ENCODE data around the gene CYP27B1. TPM values are rescaled to one million over a fixed set of nuclear protein-coding genes. Genes with fewer than 3 reads are reported as not detected.

Gene CYP27B1
- total RNA-seq, 1 experiment from 2014 or later, result 6.9 TPM

DNA sequence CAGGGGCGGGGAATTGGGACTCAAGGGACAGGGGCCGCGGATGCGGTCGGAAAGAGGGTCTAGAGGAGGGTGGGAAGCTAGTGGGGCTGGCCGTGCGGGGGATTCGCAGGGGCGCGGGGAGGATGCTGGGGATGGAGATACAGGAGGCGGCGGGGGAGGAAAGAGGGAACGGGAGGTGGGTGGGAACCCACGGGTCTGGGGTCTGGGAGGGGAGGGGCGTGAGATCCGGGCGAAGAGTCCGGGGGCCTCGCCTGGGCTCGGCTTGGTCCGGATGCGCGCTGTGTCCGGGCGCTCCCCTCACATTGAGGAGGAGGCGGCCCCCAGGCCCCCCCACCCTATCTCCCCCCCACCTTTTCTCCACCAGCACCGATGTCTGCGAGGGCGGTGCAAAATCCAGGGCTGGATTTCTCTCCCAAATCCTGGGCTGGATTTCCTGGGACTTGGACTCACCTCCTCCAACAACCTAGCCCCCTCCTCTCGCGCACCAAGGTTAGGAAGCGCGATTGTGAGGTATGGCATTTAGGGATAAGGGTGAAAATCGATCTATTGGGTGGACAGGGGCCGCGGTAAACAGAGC lies 28.1 kb downstream of the CYP27B1 start, which contains the start of gene AGAP2:
AGAP2 (minus strand) TSS at position 82 of the 577 bp plus-strand sequence. CDS start 496 bp downstream, outside the sequence.
- H3K9me3 ChIP-seq, result no peaks in the 10 kb centered on the region
- no peaks in the 10 kb centered on the region for H3K9me3 Mint-ChIP-seq (ENCODE audit: unreplicated experiment)
- no peak for DNase-seq
- peaks cover 12% of the 10 kb centered on the region for H3K4me1 ChIP-seq
- H3K27ac Mint-ChIP-seq (ENCODE audit: unreplicated experiment), result no peak within 1 kb of the TSS
- H3K4me1 Mint-ChIP-seq (ENCODE audit: low read depth, unreplicated experiment), result peaks cover 17% of the 10 kb centered on the region
- intact Hi-C loops (cut with micrococcal nuclease; ENCODE audit: unreplicated experiment), result loop anchor here (5.0 kb wide), 2 partner anchors 46 to 281 kb away; partner anchors contain the start of genes GLI1, INHBE and OS9
- ChIA-PET CTCF (no interaction called here), POLR2A (no interaction called here)
- TF ChIP-seq, protein P1, sequence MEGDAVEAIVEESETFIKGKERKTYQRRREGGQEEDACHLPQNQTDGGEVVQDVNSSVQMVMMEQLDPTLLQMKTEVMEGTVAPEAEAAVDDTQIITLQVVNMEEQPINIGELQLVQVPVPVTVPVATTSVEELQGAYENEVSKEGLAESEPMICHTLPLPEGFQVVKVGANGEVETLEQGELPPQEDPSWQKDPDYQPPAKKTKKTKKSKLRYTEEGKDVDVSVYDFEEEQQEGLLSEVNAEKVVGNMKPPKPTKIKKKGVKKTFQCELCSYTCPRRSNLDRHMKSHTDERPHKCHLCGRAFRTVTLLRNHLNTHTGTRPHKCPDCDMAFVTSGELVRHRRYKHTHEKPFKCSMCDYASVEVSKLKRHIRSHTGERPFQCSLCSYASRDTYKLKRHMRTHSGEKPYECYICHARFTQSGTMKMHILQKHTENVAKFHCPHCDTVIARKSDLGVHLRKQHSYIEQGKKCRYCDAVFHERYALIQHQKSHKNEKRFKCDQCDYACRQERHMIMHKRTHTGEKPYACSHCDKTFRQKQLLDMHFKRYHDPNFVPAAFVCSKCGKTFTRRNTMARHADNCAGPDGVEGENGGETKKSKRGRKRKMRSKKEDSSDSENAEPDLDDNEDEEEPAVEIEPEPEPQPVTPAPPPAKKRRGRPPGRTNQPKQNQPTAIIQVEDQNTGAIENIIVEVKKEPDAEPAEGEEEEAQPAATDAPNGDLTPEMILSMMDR (IDR thresholded peaks at IDR 0.05; ENCODE audit: insufficient read depth in 1 of 2, low read depth in 1 of 2, low read length in 1 of 2, severe bottlenecking in 1 of 2, unreplicated experiment in 1 of 2), result no peak
- peaks cover 31% of the 10 kb centered on the region for H3K27me3 Mint-ChIP-seq (ENCODE audit: insufficient read depth, unreplicated experiment)
- H3K36me3 Mint-ChIP-seq (ENCODE audit: insufficient read depth, unreplicated experiment), result no peaks in the 10 kb centered on the region
- BruUV-seq (replicated peaks), result no TSS peak
- H3K4me3 ChIP-seq (ENCODE audit: low read depth, low read length), result peak within 1 kb of the TSS; percentile 33
- no peaks in the 10 kb centered on the region for H3K36me3 ChIP-seq (ENCODE audit: control insufficient read depth, insufficient read depth, low read length)
- H3K27me3 ChIP-seq (replicated peaks; ENCODE audit: control insufficient read depth, insufficient read depth, low read length), result peaks cover 7% of the 10 kb centered on the region
- peak within 1 kb of the TSS; percentile 21 for H3K4me3 Mint-ChIP-seq (ENCODE audit: unreplicated experiment)

DNA sequence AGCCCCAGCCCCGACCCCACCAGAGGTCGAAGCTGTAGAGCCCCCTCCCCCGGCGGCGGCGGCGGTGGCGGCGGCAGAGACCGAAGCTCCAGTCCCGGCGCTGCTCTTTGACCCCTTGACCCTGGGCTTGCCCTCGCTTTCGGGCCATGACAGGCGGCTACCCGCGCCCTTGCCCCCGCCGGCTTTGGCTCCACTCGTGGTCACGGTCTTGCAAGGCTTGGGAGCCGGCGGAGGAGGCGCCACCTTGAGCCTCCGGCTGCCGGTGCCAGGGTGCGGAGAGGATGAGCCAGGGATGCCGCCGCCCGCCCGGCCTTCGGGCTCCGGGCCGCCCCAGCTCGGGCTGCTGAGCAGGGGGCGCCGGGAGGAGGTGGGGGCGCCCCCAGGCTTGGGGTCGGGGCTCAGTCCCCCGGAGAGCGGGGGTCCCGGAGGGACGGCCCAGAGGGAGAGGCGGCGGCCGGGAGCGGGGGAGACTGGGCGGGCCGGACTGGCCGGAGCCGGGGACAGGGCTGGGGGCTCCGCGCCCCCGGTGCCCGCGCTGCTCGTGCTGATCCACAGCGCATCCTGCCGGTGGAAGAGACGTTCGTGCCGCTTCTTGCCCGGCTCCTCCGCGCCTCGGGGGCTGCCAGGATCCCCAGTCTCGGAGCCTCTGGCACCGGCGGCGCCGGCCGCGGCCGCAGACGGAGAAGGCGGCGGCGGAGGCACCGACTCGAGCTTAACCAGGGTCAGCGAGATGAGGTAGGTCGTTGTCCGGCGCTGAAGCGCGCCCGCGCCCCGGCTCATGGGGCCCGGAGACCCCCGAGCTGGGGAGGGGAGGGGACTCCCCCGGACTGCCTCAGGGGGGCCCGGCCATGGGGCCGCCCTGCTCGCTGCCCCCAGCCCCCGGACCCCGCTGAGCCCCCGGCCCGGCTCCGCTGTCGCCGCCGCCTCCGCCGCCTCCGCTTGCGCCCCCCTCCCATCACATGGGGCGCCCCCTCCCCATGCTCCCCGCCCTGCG lies 29.1 kb downstream of the CYP27B1 start:
- H3K27me3 Mint-ChIP-seq (ENCODE audit: insufficient read depth, unreplicated experiment), result peaks cover 31% of the 10 kb centered on the region

More for the DNA sequence above, 29.1 kb downstream of the CYP27B1 start:
- ChIA-PET CTCF (interaction anchor here (1.0 to 3.8 kb wide), 2 partner anchors 11 to 279 kb away, joined by 3 to 32 read pairs; no protein-coding TSS in a partner anchor), POLR2A (no interaction called here)
- Histone ChIP-seq H3K4me3 (ENCODE audit: low read depth, low read length) (peak overlapping the region; percentile 33), H3K36me3 (ENCODE audit: control insufficient read depth, insufficient read depth, low read length) (no peaks in the 10 kb centered on the region), H3K27me3 (replicated peaks; ENCODE audit: control insufficient read depth, insufficient read depth, low read length) (peaks cover 7% of the 10 kb centered on the region), H3K4me1 (peaks cover 12% of the 10 kb centered on the region), H3K9me3 (no peaks in the 10 kb centered on the region)
- H3K9me3 Mint-ChIP-seq (ENCODE audit: unreplicated experiment), result no peaks in the 10 kb centered on the region
- intact Hi-C loops (cut with micrococcal nuclease; ENCODE audit: unreplicated experiment), result loop anchor here (5.0 kb wide), 2 partner anchors 45 to 280 kb away; partner anchors contain the start of genes GLI1, INHBE and OS9
- H3K4me3 Mint-ChIP-seq (ENCODE audit: unreplicated experiment), result peak overlapping the region; percentile 68
- peaks cover 17% of the 10 kb centered on the region for H3K4me1 Mint-ChIP-seq (ENCODE audit: low read depth, unreplicated experiment)
- TF ChIP-seq, protein P1 (IDR thresholded peaks at IDR 0.05; ENCODE audit: insufficient read depth in 1 of 2, low read depth in 1 of 2, low read length in 1 of 2, severe bottlenecking in 1 of 2, unreplicated experiment in 1 of 2), result peak in 1 of 2 experiments; percentile 19
- peak in 1 of 2 experiments; percentile 33 for DNase-seq
- BruUV-seq (replicated peaks), result no TSS peak
- H3K36me3 Mint-ChIP-seq (ENCODE audit: insufficient read depth, unreplicated experiment), result no peaks in the 10 kb centered on the region
- H3K27ac Mint-ChIP-seq (ENCODE audit: unreplicated experiment), result no peak overlapping the region
